CD4-positive, CD25-positive, alpha-beta regulatory T cell (primary cell): ENCODE results near the gene FBN3. TPM values are rescaled to one million over a fixed set of nuclear protein-coding genes. Genes with fewer than 3 reads are reported as not detected.

ENCODE experiments used
- ATAC-seq, 2 donors: fragments of 150-1000 bp; cut with Tn5 transposase; one replicate each; pipeline ENCODE4 v1.10.0; 2021; ENCODE audit warnings: low read depth in 2 of 2, moderate number of reproducible peaks in 2 of 2, moderate library complexity in 1 of 2
- DNase-seq, 3 donors: peaks; one replicate each; pipeline versions ENCODE4 v3.0.0 to v3.0.0-alpha.2; 2012 to 2022; ENCODE audit warnings: mixed read lengths in 1 of 3
- H3K27ac ChIP-seq: one replicate; pipeline ENCODE4 v1.7.0; 2013; ENCODE audit warnings: mild to moderate bottlenecking, low read length; ENCODE audit not compliant: insufficient read depth, poor library complexity, severe bottlenecking
- H3K27me3 ChIP-seq: one replicate; pipeline ENCODE4 v1.7.0; 2013; ENCODE audit warnings: low read length; ENCODE audit not compliant: control insufficient read depth, insufficient read depth
- H3K36me3 ChIP-seq: one replicate; pipeline ENCODE4 v1.7.0; 2013; ENCODE audit warnings: mild to moderate bottlenecking, low read length, moderate library complexity; ENCODE audit not compliant: control insufficient read depth, insufficient read depth
- H3K4me1 ChIP-seq: 2 replicates; pipeline ENCODE4 v1.7.0; 2013; ENCODE audit warnings: mild to moderate bottlenecking, low read length; ENCODE audit not compliant: insufficient read depth, control insufficient read depth, poor library complexity, severe bottlenecking
- H3K4me3 ChIP-seq: one replicate; pipeline ENCODE4 v1.7.0; 2013; ENCODE audit warnings: low read depth, mild to moderate bottlenecking, low read length, moderate library complexity
- H3K9me3 ChIP-seq, 2 experiments: 1 replicate in 1 of 2; 2 replicates in 1 of 2; pipeline ENCODE4 v1.7.0; 2013; ENCODE audit warnings: low read length in 2 of 2, mild to moderate bottlenecking in 1 of 2, moderate library complexity in 1 of 2; ENCODE audit not compliant: control insufficient read depth in 2 of 2
- H3K27ac Mint-ChIP-seq, 3 donors: one replicate each; pipeline ENCODE4 v1.8.0; 2020 to 2022; ENCODE audit warnings: mild to moderate bottlenecking in 3 of 3, mixed read lengths in 3 of 3, moderate library complexity in 2 of 3
- H3K27me3 Mint-ChIP-seq: one replicate; pipeline ENCODE4 v1.8.0; 2022; ENCODE audit warnings: mild to moderate bottlenecking, mixed read lengths
- H3K36me3 Mint-ChIP-seq: one replicate; pipeline ENCODE4 v1.8.0; 2020; ENCODE audit warnings: mixed read lengths
- H3K4me1 Mint-ChIP-seq, 4 donors: one replicate each; pipeline ENCODE4 v1.8.0; 2020 to 2022; ENCODE audit warnings: mixed read lengths in 4 of 4, mild to moderate bottlenecking in 1 of 4
- H3K4me3 Mint-ChIP-seq, 4 donors: one replicate each; pipeline ENCODE4 v1.8.0; 2020 to 2022; ENCODE audit warnings: mild to moderate bottlenecking in 4 of 4, mixed read lengths in 4 of 4, moderate library complexity in 3 of 4
- H3K9me3 Mint-ChIP-seq, 7 donors: one replicate each; pipeline ENCODE4 v1.8.0; 2020 to 2022; ENCODE audit warnings: mixed read lengths in 7 of 7, mild to moderate bottlenecking in 3 of 7, moderate library complexity in 2 of 7
- polyA plus RNA-seq, 4 donors: library from polyadenylated mRNA; unstranded; fragments of 300-500 nt; fragmentation: Illumina TruSeq; gene quantifications; one replicate each; pipeline ENCODE4 v1.2.3, GENCODE V29; 2021
- total RNA-seq: library from RNA; stranded (reverse); gene quantifications from one replicate; pipeline ENCODE4 v1.2.3, GENCODE V29; 2022

The FBN3 gene
- total and polyA plus RNA-seq, 5 donors from 2014 or later, result 0.07 TPM; not detected in 4

DNA sequence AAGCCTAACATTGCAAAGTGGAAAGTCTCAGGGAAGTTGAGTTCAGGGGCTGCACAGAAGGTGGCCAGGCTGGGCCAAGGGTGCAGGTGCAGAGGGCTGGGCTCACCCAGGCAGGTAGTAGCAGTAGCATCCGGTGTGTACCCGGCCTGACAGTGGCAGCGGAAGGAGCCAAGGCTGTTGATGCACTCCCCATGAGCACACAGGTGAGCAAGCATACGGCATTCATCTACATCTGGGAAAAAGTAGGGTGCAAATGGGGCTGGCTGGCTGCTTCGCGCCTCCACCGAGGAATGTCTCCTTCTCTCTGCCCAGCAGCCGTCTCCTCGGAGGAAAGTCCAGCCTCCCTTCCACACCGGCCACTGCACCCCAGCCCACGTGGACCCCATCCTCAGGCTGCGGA is 66.3 kb downstream of the FBN3 start:
- Histone ChIP-seq H3K36me3 (no peaks in the 10 kb centered on the region), H3K27me3 (no peaks in the 10 kb centered on the region), H3K9me3 (no peaks in the 10 kb centered on the region), H3K27ac (no peak overlapping the region), H3K4me3 (no peak overlapping the region), H3K4me1 (no peaks in the 10 kb centered on the region)
- no peaks in the 10 kb centered on the region for H3K36me3 Mint-ChIP-seq
- H3K4me1 Mint-ChIP-seq, result peaks cover 0 to 5% (median 0%) of the 10 kb centered on the region in 4 donors
- DNase-seq, result no peak
- H3K27ac Mint-ChIP-seq, result no peak overlapping the region
- ATAC-seq, result no peak
- H3K27me3 Mint-ChIP-seq, result peaks cover 4% of the 10 kb centered on the region
- no peak overlapping the region for H3K4me3 Mint-ChIP-seq
- H3K9me3 Mint-ChIP-seq, result peaks cover 0 to 2% (median 0%) of the 10 kb centered on the region in 7 donors

DNA sequence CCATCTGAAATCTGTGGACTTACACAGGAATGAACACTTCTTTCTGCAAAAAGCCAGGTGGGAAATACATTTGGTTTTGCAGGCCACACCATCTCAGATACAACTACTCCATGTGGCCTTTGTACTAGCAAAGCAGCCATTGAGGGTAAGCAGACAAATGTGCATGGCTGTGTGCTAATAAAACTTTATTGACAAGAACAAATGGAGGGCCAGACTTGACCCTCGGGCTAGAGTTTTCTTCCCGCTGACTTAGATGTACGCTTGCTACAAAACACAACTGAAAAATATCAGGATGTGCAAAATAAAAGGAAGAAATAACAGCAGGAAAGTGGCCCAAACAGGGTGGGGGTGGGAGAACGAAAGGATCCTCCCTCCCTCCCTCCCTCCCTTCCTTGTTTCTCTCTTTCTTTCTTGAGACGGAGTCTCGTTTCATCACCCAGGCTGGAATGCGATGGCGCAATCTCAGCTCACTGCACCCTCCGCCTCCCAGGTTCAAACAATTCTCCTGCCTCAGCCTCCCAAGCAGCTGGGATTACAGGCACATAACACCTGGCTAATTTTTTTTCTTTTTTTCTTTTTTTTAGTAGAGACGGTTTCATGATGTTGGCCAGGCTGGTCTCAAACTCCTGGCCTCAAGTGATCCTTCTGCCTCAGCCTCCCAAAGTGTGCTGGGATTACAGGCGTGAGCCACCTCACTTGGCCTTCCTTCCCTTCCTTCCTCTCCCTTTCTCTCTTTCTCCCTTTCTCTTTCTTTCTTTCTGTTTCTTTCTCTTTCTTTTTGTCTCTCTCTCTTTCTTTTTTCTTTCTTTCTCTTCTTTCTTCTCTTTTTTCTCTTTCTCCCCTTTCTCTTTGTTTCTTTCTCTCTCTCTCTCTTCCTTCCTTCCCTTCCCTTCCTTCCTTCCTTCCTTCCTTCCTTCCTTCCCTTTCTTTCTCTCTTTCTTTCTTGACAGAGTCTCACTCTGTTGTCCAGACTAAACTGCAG is 67.5 kb downstream of the FBN3 start:
- H3K36me3 Mint-ChIP-seq, result no peaks in the 10 kb centered on the region
- no peak overlapping the region for H3K4me3 ChIP-seq
- ATAC-seq (no peak), DNase-seq (no peak)
- H3K4me1 Mint-ChIP-seq, result peaks cover 0 to 5% (median 0%) of the 10 kb centered on the region in 4 donors
- H3K9me3 ChIP-seq, result no peaks in the 10 kb centered on the region
- no peaks in the 10 kb centered on the region for H3K4me1 ChIP-seq
- no peaks in the 10 kb centered on the region for H3K27me3 ChIP-seq
- no peak overlapping the region for H3K27ac ChIP-seq
- H3K9me3 Mint-ChIP-seq, result peaks cover 0 to 2% (median 0%) of the 10 kb centered on the region in 7 donors
- H3K27ac Mint-ChIP-seq, result no peak overlapping the region
- no peaks in the 10 kb centered on the region for H3K36me3 ChIP-seq
- no peak overlapping the region for H3K4me3 Mint-ChIP-seq
- peaks cover 4% of the 10 kb centered on the region for H3K27me3 Mint-ChIP-seq

DNA sequence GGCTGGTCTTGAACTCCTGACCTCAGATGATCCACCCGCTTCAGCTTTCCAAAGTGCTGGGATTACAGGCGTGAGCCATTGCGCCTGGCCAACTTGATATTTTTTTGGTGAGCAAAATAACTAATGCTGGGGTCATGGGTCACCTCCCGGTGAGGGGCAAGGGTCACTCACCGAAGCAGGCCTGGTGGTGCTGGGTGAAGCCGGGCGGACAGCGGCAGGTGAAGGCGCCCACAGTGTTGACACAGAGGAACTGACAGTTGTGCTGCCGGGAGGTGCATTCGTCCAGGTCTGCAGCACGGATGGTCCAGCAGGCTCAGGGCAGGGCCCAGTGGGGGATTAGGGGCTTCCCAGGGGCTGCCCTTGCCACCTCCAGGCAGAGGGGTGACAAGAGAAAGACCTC is 68.6 kb downstream of the FBN3 start:
- H3K27ac ChIP-seq, result no peak overlapping the region
- ATAC-seq (no peak), DNase-seq (no peak)
- H3K9me3 Mint-ChIP-seq, result peaks cover 0 to 2% (median 0%) of the 10 kb centered on the region in 7 donors
- H3K4me1 ChIP-seq, result no peaks in the 10 kb centered on the region
- H3K27me3 Mint-ChIP-seq, result peaks cover 4% of the 10 kb centered on the region
- peak overlapping the region in 1 of 4 donors; percentile 63 for H3K4me3 Mint-ChIP-seq
- no peak overlapping the region for H3K27ac Mint-ChIP-seq
- H3K27me3 ChIP-seq, result no peaks in the 10 kb centered on the region
- no peaks in the 10 kb centered on the region for H3K36me3 Mint-ChIP-seq
- no peaks in the 10 kb centered on the region for H3K9me3 ChIP-seq
- no peak overlapping the region for H3K4me3 ChIP-seq
- H3K4me1 Mint-ChIP-seq, result peaks cover 0 to 5% (median 0%) of the 10 kb centered on the region in 4 donors
- H3K36me3 ChIP-seq, result no peaks in the 10 kb centered on the region

DNA sequence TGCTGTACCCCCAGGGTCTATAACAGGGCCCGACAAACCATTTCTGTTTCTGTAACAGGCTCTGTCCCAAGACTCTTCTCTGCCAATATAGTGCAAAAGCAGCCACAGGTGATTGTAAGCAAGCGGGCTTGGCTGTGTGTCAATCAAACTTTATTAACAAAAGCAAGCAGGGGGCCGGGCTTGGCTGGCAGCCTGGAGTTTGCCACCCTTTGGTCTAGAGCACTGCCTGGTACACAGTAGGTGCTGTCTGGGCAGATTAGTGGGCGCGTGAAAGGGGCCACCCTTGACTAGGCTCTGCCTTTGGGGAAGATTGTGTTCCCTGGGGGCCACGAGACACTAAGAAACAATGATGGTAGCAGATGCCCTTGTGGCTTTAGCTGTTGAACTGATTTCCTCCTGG is 69.4 kb downstream of the FBN3 start:
- no peak overlapping the region for H3K27ac ChIP-seq
- peaks cover 4% of the 10 kb centered on the region for H3K27me3 Mint-ChIP-seq
- no peak overlapping the region for H3K4me3 ChIP-seq
- ATAC-seq (no peak), DNase-seq (no peak)
- H3K9me3 ChIP-seq, result no peaks in the 10 kb centered on the region
- H3K4me1 ChIP-seq, result no peaks in the 10 kb centered on the region
- no peaks in the 10 kb centered on the region for H3K36me3 ChIP-seq
- H3K9me3 Mint-ChIP-seq, result peaks cover 0 to 2% (median 0%) of the 10 kb centered on the region in 7 donors
- H3K27ac Mint-ChIP-seq, result no peak overlapping the region
- no peaks in the 10 kb centered on the region for H3K27me3 ChIP-seq
- H3K4me3 Mint-ChIP-seq, result no peak overlapping the region
- no peaks in the 10 kb centered on the region for H3K36me3 Mint-ChIP-seq
- H3K4me1 Mint-ChIP-seq, result no peaks in the 10 kb centered on the region

DNA sequence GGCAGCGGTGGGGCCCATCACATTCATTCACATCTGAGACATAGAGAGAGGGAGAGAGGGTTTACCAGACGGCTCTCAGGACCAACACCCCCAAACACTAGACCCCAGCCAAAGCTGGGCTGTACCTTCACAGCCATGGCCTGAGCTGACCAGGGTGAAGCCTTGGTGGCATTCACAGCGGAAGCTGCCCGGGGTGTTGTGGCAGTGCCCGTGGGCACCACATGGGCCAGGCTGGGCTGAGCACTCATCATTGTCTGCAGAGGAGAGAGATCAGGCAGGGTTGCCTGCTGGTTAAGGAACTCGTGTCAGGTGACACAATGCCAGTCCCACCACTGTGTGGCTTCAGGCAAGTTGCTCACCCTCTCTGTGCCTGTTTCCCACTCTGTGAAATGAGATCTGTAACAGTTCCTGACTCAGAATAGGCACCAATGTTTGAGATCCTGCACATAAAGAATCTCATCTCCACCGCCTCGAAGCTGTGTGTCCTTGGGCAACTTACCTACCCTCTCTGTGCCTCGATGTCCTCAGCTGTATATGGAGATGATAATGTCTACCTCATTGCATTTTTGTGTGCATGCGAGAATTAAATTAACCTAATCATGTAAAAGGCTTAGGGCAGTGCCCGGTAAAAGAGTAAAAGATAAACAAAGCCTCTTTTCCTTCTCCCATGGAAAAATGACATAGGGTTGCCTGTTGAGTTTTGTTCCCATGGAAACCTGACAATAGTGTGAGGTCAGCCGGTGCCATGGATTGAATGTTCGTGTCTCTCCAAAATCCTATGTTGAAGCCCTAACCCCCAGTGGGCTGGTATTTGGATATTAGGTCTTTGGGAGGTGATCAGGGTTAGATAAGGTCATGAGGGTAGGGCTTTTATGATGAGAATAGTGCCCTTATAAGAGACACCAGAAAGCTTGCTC is 74.0 kb downstream of the FBN3 start:
- H3K9me3 ChIP-seq, result peaks cover under 1 to 2% of the 10 kb centered on the region in 2 experiments
- no peak overlapping the region for H3K4me3 Mint-ChIP-seq
- H3K4me3 ChIP-seq, result no peak overlapping the region
- H3K27ac ChIP-seq, result no peak overlapping the region
- peaks cover 4% of the 10 kb centered on the region for H3K27me3 Mint-ChIP-seq
- H3K36me3 ChIP-seq, result no peaks in the 10 kb centered on the region
- no peaks in the 10 kb centered on the region for H3K27me3 ChIP-seq
- H3K27ac Mint-ChIP-seq, result no peak overlapping the region
- ATAC-seq, result no peak
- DNase-seq, result no peak
- H3K4me1 Mint-ChIP-seq, result no peaks in the 10 kb centered on the region
- no peaks in the 10 kb centered on the region for H3K36me3 Mint-ChIP-seq
- H3K9me3 Mint-ChIP-seq, result peaks cover 0 to 7% (median under 1%) of the 10 kb centered on the region in 7 donors
- no peaks in the 10 kb centered on the region for H3K4me1 ChIP-seq

- no peak overlapping the region for H3K27ac Mint-ChIP-seq
- Histone ChIP-seq H3K4me1 (no peaks in the 10 kb centered on the region), H3K9me3 (peaks cover 9 to 11% of the 10 kb centered on the region in 2 experiments), H3K27ac (no peak overlapping the region), H3K4me3 (no peak overlapping the region), H3K27me3 (no peaks in the 10 kb centered on the region), H3K36me3 (no peaks in the 10 kb centered on the region)
- H3K9me3 Mint-ChIP-seq, result peaks cover 0 to 16% (median 7%) of the 10 kb centered on the region in 7 donors
- H3K36me3 Mint-ChIP-seq, result no peaks in the 10 kb centered on the region
- H3K27me3 Mint-ChIP-seq, result no peaks in the 10 kb centered on the region
- ATAC-seq (no peak), DNase-seq (no peak)
- H3K4me1 Mint-ChIP-seq, result no peaks in the 10 kb centered on the region
- no peak overlapping the region for H3K4me3 Mint-ChIP-seq
Measured at GRCh38 chr19:8074501-8074900, 74.9 kb downstream of the FBN3 start.

- Mint-ChIP-seq H3K27me3 (no peaks in the 10 kb centered on the region), H3K4me3 (no peak overlapping the region), H3K9me3 (peaks cover 0 to 25% (median 9%) of the 10 kb centered on the region in 7 donors), H3K4me1 (no peaks in the 10 kb centered on the region), H3K27ac (no peak overlapping the region), H3K36me3 (no peaks in the 10 kb centered on the region)
- Histone ChIP-seq H3K36me3 (no peaks in the 10 kb centered on the region), H3K4me3 (no peak overlapping the region), H3K27ac (no peak overlapping the region), H3K4me1 (no peaks in the 10 kb centered on the region), H3K9me3 (peaks cover 12 to 20% of the 10 kb centered on the region in 2 experiments), H3K27me3 (no peaks in the 10 kb centered on the region)
- no peak for ATAC-seq
- DNase-seq, result no peak
Measured at GRCh38 chr19:8071912-8072311, 77.5 kb downstream of the FBN3 start.
